Nephron progenitor cell (in vitro differentiated cells): ENCODE measurements around the gene RGS2.

Source experiments
- DNase-seq: peaks from one replicate; pipeline ENCODE4 v3.0.0; 2021
- H3K27ac Mint-ChIP-seq: 2 replicates; pipeline ENCODE4 v1.8.0; 2021; ENCODE audit warnings: mild to moderate bottlenecking, moderate library complexity, mixed read lengths
- H3K27me3 Mint-ChIP-seq: 2 replicates; pipeline ENCODE4 v1.8.0; 2021; ENCODE audit warnings: mild to moderate bottlenecking, low read depth, mixed read lengths; ENCODE audit not compliant: poor library complexity
- H3K36me3 Mint-ChIP-seq: 2 replicates; pipeline ENCODE4 v1.8.0; 2021; ENCODE audit warnings: low read depth, mixed read lengths
- H3K4me1 Mint-ChIP-seq: 2 replicates; pipeline ENCODE4 v1.8.0; 2021; ENCODE audit warnings: mixed read lengths
- H3K4me3 Mint-ChIP-seq: 2 replicates; pipeline ENCODE4 v1.8.0; 2021; ENCODE audit warnings: mild to moderate bottlenecking, moderate library complexity, mixed read lengths
- H3K9me3 Mint-ChIP-seq: 2 replicates; pipeline ENCODE4 v1.8.0; 2021; ENCODE audit warnings: mild to moderate bottlenecking, moderate library complexity, mixed read lengths
- CTCF ChIP-seq: fragments of 200-600 bp; sonication (generic); IDR thresholded peaks from 2 replicates; pipeline ENCODE4 v1.5.0; 2021; ENCODE audit warnings: antibody characterized with exemption

Gene RGS2

GRCh38 chr1:192807211-192808162 lies 1.4 kb upstream of the RGS2 start:
- peak overlapping the region; percentile 98 for H3K4me3 Mint-ChIP-seq
- no peak for TF ChIP-seq CTCF
- H3K4me1 Mint-ChIP-seq = peaks cover 47% of the 10 kb centered on the region
- H3K36me3 Mint-ChIP-seq = peaks cover 7% of the 10 kb centered on the region
- no peak for DNase-seq
- peak overlapping the region; percentile 89 for H3K27ac Mint-ChIP-seq
- H3K27me3 Mint-ChIP-seq = no peaks in the 10 kb centered on the region
- H3K9me3 Mint-ChIP-seq = no peaks in the 10 kb centered on the region

- Mint-ChIP-seq H3K9me3 (no peaks in the 10 kb centered on the region), H3K4me3 (peak overlapping the region; percentile 98), H3K4me1 (peaks cover 47% of the 10 kb centered on the region), H3K27ac (peak overlapping the region; percentile 89), H3K27me3 (no peaks in the 10 kb centered on the region), H3K36me3 (peaks cover 7% of the 10 kb centered on the region)
- no peak for DNase-seq
- no peak for TF ChIP-seq CTCF
Observed at GRCh38 chr1:192808163-192808517, 699 bp upstream of the RGS2 start.

GRCh38 chr1:192809307-192810252 lies 741 bp downstream of the RGS2 start:
- DNase-seq = no peak
- H3K4me1 Mint-ChIP-seq = peaks cover 53% of the 10 kb centered on the region
- no peaks in the 10 kb centered on the region for H3K27me3 Mint-ChIP-seq
- H3K9me3 Mint-ChIP-seq = no peaks in the 10 kb centered on the region
- H3K27ac Mint-ChIP-seq = peak overlapping the region; percentile 95
- TF ChIP-seq CTCF = no peak
- peak overlapping the region; percentile 98 for H3K4me3 Mint-ChIP-seq
- peaks cover 7% of the 10 kb centered on the region for H3K36me3 Mint-ChIP-seq

- TF ChIP-seq CTCF = no peak
- H3K27ac Mint-ChIP-seq = no peak overlapping the region
- H3K36me3 Mint-ChIP-seq = peaks cover 7% of the 10 kb centered on the region
- H3K4me1 Mint-ChIP-seq = peaks cover 53% of the 10 kb centered on the region
- H3K9me3 Mint-ChIP-seq = no peaks in the 10 kb centered on the region
- no peaks in the 10 kb centered on the region for H3K27me3 Mint-ChIP-seq
- peak overlapping the region; percentile 98 for H3K4me3 Mint-ChIP-seq
- DNase-seq = peak; percentile 7
Observed at GRCh38 chr1:192810253-192810880, 1.5 kb downstream of the RGS2 start.

GRCh38 chr1:192811006-192811405 lies 2.2 kb downstream of the RGS2 start:
- Mint-ChIP-seq H3K4me3 (peak overlapping the region; percentile 98), H3K4me1 (peaks cover 53% of the 10 kb centered on the region), H3K27me3 (peaks cover 3% of the 10 kb centered on the region), H3K36me3 (peaks cover 7% of the 10 kb centered on the region), H3K27ac (no peak overlapping the region), H3K9me3 (no peaks in the 10 kb centered on the region)
- no peak for DNase-seq
- TF ChIP-seq CTCF = no peak
